HG02981 (cell line): ENCODE measurements around the gene CCNDBP1.
"Not testable (repeated sequence)": the region's sequence is repeated elsewhere in the genome, so short reads cannot be mapped to it uniquely, and the experiment has no call there.

Source experiments
- ATAC-seq: cut with Tn5 transposase; IDR thresholded peaks from one replicate; pipeline ENCODE4 v1.9.1; 2021; ENCODE audit warnings: mild to moderate bottlenecking, moderate library complexity; ENCODE audit not compliant: unreplicated experiment

The CCNDBP1 gene

DNA sequence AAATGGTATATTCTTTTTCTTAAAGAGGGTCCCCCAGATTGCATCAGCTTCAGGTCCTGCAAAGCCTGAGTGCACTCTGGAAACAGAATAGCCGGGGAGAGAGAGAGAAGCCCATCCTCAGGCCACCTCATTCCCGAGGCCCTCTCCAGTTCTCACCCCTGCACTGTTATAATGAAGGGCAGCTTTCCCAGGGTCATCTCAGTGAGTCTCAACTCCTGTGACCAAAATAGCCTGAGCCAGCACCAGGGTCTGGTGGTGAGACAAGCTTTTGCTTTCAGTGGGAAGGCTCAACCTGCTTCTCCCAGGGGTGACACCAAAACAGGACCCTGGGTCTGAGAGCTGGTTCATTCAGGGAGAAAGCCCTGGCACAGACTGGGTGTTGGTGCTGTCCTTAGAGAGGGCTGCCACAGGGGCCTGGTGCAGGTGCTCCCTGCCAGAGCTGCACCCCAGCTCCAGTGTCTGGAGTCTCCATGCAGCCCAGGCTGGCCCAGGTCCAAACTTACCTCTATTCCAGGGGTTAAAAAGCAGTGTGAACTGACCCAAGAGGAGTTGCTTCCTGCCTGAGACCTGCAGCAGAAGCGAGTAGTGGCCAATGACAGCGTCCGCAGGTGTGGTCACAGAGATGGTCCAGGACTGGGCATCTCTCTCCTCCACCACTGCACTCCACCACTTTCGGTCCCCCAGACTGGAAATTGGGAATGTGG, 29.5 kb downstream of the CCNDBP1 start:
- no peak for ATAC-seq

DNA sequence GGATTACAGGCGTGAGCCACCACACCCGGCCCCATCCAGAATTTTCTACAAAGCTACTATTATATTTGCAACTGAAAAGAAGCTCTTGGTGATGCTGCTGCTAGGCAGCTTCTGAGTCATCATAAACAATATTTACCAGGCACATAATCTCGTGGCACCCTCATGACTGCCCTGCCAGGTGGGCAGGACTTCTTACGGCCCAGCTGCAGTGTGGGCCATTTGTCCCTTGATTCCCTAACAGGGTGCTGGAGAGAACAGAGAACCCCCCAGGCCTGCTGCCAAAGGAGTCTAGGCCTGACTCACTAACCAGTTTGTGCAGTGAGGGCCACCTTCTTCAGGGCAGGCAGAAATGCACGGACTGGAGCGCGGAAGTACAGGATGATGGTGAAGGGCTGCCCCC, 30.8 kb downstream of the CCNDBP1 start:
- ATAC-seq, result no peak

DNA sequence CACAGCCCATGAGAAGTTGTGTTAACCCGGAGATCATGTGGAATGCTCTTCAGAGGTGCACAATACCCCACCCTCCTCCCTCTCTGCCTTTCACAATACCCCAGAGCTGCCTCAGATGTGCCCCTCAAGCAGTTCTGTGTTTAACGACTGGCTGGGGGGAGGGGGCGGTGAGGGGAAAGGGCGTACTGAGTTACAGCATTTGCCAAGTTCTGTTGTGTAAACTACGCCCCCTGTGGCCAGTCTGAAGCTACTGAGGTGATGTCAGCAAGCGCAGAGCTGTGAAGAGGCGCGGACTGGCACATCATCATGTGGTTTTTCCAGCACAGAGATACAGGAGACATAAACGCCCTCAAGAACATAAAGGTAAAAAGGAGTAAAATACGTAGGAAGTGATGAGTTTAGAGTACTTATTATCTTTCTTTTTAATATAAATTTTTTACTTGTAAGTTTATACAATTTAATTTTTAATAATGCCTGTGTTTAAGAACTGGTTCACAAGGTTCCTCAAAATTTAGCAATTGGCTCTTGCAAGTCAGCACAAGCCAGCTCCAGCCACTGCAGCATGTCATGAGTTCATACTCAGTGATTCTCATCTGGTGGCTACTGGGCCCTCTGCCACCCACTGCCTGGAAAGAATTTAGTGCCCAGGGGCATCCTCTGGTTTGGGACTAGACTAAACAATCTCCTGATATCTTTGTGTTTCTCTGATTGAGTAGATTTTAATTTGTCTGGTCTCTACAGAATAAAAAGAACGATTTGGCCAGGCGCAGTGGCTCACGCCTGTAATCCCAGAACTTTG, 33.9 kb downstream of the CCNDBP1 start:
- no peak for ATAC-seq

DNA sequence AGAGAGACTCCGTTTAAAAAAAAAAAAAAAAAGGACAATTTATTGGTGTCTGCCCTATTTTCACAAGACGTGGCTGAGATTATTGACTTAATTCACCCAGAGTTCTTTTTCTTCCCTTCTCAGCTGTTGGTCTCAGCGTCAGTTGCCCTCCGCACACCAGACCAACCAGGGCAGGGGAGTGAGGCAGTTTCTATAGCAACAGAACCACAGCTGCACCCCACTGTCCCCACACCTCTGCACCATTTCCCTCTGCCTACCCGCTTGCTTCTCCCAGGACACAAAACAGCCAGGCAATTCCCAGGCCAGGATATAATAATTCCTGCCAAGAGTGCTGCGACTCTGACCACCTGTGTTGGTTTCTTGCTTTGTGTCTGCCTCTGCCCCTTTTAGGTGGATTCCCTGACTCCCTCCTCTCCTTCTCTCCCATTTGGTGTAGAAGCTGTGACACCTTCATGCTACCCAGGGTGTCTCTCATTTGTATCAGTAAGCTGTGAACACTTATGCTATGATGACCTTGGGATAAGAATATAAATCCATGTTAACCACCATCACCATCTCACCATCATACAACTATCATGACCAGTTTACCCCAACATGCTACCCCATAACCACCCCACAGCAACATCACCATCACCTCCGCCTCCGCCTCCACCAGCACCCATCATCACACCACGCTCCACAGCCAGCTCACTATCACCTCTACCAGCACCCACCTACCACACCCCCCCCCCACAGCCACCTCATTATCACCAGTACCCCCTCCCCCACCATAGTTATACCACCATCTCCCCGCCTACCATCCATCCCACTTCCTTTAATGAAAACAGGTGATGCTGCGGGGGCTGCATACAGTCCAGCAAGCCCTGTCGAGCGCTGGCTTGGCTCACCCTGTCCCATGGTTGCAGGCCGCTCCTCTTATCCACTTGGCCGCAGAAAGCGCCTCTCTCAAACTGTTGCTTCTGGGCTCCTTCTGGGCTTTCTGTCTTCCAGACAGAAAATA, 35.0 kb downstream of the CCNDBP1 start:
- no peak for ATAC-seq

GRCh38 chr15:43220991-43221403, 35.8 kb downstream of the CCNDBP1 start, which contains the start of gene EPB42:
Gene EPB42 (minus strand): TSS chr15:43221018. CDS start chr15:43220825, 193 bp downstream.
- ATAC-seq, result no peak

DNA sequence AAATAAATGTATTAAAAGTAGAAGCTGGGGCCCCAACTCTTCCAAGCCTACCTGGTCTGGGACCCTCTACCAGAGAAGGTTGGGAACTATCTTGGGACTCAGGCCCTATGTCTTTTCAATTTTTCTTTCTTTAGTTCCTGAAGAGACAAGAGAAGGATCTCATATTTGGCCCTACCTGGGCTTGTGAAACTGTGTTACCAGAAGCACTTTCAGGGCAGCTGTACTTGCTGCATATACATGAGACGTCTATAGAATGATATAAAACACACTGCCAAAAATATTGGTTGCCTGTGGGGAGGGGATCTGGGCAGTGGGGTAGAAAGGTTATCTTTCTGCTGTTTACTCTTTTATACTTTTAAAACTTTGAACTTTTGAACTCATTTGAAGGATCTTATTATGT, 36.2 kb downstream of the CCNDBP1 start:
- ATAC-seq, result no peak

GRCh38 chr15:43225201-43225949, 40.2 kb downstream of the CCNDBP1 start:
- no peak for ATAC-seq

GRCh38 chr15:43225950-43226255, 40.7 kb downstream of the CCNDBP1 start:
- not testable (repeated sequence) for ATAC-seq

GRCh38 chr15:43226436-43227305, 41.5 kb downstream of the CCNDBP1 start:
- ATAC-seq, result no peak

- no peak for ATAC-seq
Measured at GRCh38 chr15:43229977-43230376, 44.8 kb downstream of the CCNDBP1 start.

- ATAC-seq, result no peak
Measured at GRCh38 chr15:43230640-43231115, 45.5 kb downstream of the CCNDBP1 start.

GRCh38 chr15:43232289-43232874, 47.2 kb downstream of the CCNDBP1 start:
- no peak for ATAC-seq

- ATAC-seq, result no peak
Measured at GRCh38 chr15:43235536-43235935, 50.3 kb downstream of the CCNDBP1 start.

- no peak for ATAC-seq
Measured at GRCh38 chr15:43237842-43238470, 52.8 kb downstream of the CCNDBP1 start.

- ATAC-seq, result no peak
Measured at GRCh38 chr15:43238671-43239131, 53.5 kb downstream of the CCNDBP1 start.

- no peak for ATAC-seq
Measured at GRCh38 chr15:43239732-43240491, 54.7 kb downstream of the CCNDBP1 start.

DNA sequence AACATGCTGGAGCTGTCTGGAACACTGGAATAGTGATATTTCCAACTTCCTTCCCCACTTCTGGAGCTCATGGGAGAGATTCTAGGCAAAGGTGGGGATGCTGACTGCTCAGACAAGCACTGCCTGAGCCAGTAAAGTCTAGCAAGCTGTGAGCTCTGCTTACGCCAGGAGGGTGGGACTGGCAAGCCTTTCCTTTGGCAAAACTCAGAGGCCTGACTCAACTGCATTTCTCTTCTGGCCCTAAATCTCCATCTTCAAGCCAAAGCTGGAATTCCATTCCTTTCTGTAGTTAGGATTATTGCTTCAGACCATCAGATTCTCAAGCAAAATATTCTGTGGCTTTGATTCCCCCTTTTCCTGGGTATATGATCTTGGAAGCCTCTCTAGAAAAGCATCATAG, 55.9 kb downstream of the CCNDBP1 start:
- ATAC-seq, result no peak

- no peak for ATAC-seq
Measured at GRCh38 chr15:43242616-43243015, 57.4 kb downstream of the CCNDBP1 start.
